Activated naive CD8-positive, alpha-beta T cell treated with anti-CD3 and anti-CD28 coated beads for 36 hours (primary cell): ENCODE measurements around the gene TSPAN2. TPM values are rescaled to one million over a fixed set of nuclear protein-coding genes. Genes with fewer than 3 reads are reported as not detected.
"Not testable (repeated sequence)": the region's sequence is repeated elsewhere in the genome, so short reads cannot be mapped to it uniquely, and the experiment has no call there.

Source experiments
- DNase-seq: peaks from one replicate; pipeline ENCODE4 v3.0.0; 2021
- H3K27ac Mint-ChIP-seq: one replicate; pipeline ENCODE4 v1.8.0; 2022; ENCODE audit warnings: mild to moderate bottlenecking, moderate library complexity, mixed read lengths
- H3K27me3 Mint-ChIP-seq: one replicate; pipeline ENCODE4 v1.8.0; 2022; ENCODE audit warnings: mild to moderate bottlenecking, mixed read lengths
- H3K36me3 Mint-ChIP-seq: one replicate; pipeline ENCODE4 v1.8.0; 2021; ENCODE audit warnings: mild to moderate bottlenecking, mixed read lengths
- H3K4me1 Mint-ChIP-seq: one replicate; pipeline ENCODE4 v1.8.0; 2021; ENCODE audit warnings: mixed read lengths
- H3K4me3 Mint-ChIP-seq: one replicate; pipeline ENCODE4 v1.8.0; 2022; ENCODE audit warnings: mild to moderate bottlenecking, moderate library complexity, mixed read lengths
- H3K9me3 Mint-ChIP-seq: one replicate; pipeline ENCODE4 v1.8.0; 2022; ENCODE audit warnings: mixed read lengths
- total RNA-seq, 2 experiments: library from RNA; stranded (reverse); gene quantifications; one replicate each; pipeline ENCODE4 v1.2.3, GENCODE V29; 2021

Gene TSPAN2
- total RNA-seq, 2 experiments from 2014 or later = 0.16 to 0.26 TPM

DNA sequence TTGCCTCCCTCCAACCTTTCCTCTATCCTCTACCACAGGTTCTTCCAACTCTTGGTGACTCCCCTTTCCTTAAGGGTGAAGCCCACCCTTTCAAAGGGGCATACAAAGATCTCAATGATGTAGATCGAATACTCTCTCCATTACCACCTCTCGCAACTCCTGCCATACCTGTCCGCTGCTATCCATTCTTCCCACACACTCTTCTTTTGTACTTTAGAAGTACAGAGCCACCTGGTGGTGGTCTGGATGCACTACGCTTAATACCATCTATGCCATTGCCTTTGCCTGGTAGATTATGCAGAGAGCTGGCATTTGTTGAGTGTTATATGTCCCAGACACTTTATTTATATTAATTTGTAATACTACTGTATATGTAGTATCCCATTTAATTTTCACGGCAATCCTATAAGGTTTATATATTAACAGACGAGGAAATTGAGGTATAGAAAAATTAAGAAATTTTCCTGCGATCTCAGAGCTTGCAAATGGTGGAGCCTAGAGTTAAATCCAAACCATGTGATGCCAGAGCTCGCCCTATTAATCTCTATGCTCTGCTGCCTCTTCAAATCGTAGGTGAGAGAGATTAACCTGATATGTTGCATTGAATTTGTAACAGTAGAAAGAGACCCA lies 36.7 kb downstream of the TSPAN2 start:
- no peaks in the 10 kb centered on the region for H3K27me3 Mint-ChIP-seq
- H3K36me3 Mint-ChIP-seq = no peaks in the 10 kb centered on the region
- H3K4me1 Mint-ChIP-seq = peaks cover 5% of the 10 kb centered on the region
- no peak overlapping the region for H3K27ac Mint-ChIP-seq
- H3K9me3 Mint-ChIP-seq = no peaks in the 10 kb centered on the region
- no peak overlapping the region for H3K4me3 Mint-ChIP-seq
- DNase-seq = peak; percentile 38

DNA sequence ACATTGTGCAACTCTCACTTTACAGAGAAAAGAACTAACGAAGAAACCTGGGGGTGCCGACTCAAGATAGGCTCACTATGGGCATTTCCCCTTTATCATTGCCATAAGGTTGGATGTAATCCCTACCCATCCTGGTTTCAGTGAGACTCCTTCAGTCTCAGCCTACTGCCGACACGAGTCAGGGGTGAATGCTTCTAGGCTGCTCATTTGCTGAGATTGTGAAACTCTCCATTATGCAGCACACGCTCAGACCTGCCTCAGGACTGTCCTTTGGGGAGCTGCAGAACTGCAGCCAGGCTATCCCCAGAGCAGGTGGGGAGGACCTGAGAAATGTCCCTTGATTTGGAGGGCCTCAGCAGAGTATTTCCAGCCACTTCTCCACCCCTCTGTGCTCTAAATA lies 37.5 kb downstream of the TSPAN2 start:
- Mint-ChIP-seq H3K27me3 (no peaks in the 10 kb centered on the region), H3K9me3 (no peaks in the 10 kb centered on the region), H3K27ac (no peak overlapping the region), H3K4me1 (peaks cover 5% of the 10 kb centered on the region), H3K4me3 (no peak overlapping the region), H3K36me3 (no peaks in the 10 kb centered on the region)
- no peak for DNase-seq

DNA sequence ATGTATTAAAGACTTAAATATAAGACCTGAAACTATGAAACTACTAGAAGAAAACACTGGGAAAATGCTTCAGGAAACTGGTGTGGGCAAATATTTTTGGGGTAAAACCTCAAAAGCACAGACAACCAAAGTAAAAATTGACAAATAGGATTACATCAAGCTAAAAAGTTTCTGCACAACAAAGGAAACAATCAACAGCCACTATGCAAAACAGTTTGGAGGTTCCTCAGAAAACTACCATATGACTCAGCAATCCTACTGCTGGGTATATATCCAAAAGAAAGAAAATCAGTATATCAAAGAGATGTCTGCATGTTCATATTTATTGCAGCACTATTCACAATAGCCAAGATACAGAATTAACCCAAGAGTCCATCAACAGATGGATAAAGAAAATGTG lies 42.6 kb downstream of the TSPAN2 start:
- H3K4me3 Mint-ChIP-seq = no peak overlapping the region
- peaks cover 2% of the 10 kb centered on the region for H3K36me3 Mint-ChIP-seq
- H3K4me1 Mint-ChIP-seq = peaks cover 5% of the 10 kb centered on the region
- DNase-seq = no peak
- H3K9me3 Mint-ChIP-seq = no peaks in the 10 kb centered on the region
- no peaks in the 10 kb centered on the region for H3K27me3 Mint-ChIP-seq
- no peak overlapping the region for H3K27ac Mint-ChIP-seq

DNA sequence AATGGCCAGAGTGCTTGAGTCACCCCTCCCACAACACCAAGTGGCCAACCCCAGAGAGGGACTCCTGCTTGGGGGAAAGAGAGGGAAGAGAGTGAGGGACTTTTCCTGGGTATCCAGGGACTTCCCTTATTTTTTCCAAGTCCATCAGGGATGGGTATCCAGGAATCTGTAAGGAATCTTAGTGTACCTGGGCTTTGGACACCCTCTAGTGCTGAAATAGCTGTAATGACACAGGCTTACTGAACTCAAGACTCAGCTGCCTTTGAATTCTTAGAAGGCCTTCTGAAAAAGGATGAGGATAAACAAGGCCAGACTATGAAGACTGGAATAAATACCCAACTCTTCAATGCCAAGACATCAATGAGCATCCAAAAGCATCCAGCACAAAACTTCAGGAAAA lies 47.6 kb downstream of the TSPAN2 start:
- Mint-ChIP-seq H3K9me3 (no peaks in the 10 kb centered on the region), H3K27me3 (no peaks in the 10 kb centered on the region), H3K36me3 (peaks cover 2% of the 10 kb centered on the region), H3K27ac (no peak overlapping the region), H3K4me1 (no peaks in the 10 kb centered on the region), H3K4me3 (no peak overlapping the region)
- no peak for DNase-seq

DNA sequence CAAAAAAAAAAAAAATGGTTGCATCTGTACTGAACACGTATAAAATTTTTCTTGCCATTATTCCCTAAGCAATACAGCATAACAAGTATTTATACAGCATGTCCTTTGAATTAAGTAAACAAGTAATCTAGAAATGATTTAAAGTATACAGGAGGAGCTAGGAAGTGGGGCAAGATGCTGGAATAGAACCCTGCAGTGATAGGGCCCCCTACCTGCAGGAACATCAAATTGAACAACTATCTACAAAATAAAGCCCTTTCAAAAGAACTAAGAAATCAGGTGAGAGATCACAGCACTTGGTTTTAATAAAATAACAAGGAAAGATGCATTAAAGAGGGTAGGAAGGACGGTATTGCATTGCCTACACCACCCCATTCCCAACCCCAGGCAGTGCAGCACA lies 48.8 kb downstream of the TSPAN2 start:
- H3K27ac Mint-ChIP-seq = no peak overlapping the region
- no peaks in the 10 kb centered on the region for H3K9me3 Mint-ChIP-seq
- H3K27me3 Mint-ChIP-seq = no peaks in the 10 kb centered on the region
- no peak for DNase-seq
- H3K36me3 Mint-ChIP-seq = no peaks in the 10 kb centered on the region
- H3K4me1 Mint-ChIP-seq = no peaks in the 10 kb centered on the region
- no peak overlapping the region for H3K4me3 Mint-ChIP-seq

DNA sequence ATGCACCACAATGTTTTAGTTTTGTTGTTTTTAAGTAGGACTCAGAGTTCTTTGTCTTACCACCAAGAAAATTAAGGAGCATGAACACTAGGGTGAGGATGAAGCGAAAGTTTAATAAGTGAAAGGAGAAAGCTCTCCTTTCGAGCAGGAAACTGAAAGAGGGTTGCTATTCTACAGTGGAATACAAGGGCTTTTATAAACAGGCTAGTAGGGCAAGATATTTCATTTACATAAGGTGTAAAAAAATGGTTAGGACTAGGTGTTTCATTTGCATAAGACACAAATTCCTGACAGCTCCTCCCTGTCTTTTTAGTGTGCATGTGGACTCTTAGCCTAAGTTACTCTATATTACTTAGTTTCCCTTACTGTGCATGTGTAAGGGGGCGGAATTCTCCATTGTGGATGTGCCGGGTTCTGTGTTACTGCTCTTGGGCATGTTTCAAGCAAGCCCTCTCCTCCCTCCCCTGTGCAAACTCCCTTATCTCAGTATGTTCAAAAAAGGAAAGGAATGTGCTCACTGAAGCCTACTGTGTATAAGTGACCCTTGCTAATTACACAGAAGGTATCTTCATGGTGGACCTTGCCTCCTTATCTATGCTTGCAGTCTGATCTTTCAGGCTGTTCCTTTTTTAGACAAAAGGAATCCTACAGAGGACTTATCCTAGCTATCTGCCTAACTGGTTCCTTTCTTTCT lies 52.3 kb downstream of the TSPAN2 start:
- no peaks in the 10 kb centered on the region for H3K36me3 Mint-ChIP-seq
- H3K9me3 Mint-ChIP-seq = no peaks in the 10 kb centered on the region
- no peaks in the 10 kb centered on the region for H3K4me1 Mint-ChIP-seq
- H3K27ac Mint-ChIP-seq = no peak overlapping the region
- no peaks in the 10 kb centered on the region for H3K27me3 Mint-ChIP-seq
- no peak for DNase-seq
- H3K4me3 Mint-ChIP-seq = no peak overlapping the region

DNA sequence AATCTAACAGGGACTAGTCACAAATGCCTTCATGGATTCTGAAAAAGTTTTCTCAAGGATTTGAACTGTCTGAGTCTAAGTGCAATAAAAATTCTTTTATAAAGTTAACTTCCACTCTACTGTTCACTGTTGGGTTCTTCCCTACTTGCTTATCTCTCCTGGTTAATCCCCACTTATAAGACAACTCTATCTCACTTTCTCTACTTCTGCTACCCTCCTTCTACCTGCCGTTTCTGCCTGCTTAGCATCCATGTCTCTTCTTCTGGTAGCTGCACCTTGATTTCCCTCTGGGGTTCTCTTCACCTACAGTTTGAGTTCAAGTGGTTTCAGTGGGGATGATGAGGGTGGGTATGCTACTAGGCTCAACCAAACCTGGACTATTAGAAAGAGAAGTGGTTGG lies 53.7 kb downstream of the TSPAN2 start:
- Mint-ChIP-seq H3K4me3 (no peak overlapping the region), H3K27ac (no peak overlapping the region), H3K9me3 (no peaks in the 10 kb centered on the region), H3K36me3 (no peaks in the 10 kb centered on the region), H3K4me1 (no peaks in the 10 kb centered on the region), H3K27me3 (no peaks in the 10 kb centered on the region)
- DNase-seq = no peak

DNA sequence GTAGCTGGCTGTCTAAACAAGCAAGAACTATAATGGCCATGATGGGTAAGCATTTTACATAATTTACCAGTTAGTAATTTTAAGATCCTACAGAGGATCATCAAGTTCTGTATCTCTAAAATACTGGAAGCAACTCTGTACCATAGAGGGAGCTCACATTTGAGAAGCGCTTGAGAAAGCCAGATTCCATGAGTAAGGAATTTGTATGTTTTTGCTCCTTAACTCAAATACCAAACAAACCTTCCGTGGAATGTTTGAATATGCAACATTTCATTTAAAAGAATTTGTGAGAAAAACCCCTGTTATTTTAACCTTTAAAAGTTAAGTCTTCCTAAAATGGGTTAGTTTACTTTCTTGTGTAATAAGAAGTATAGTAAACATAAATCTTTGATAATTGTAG lies 57.7 kb downstream of the TSPAN2 start:
- no peak for DNase-seq
- Mint-ChIP-seq H3K36me3 (no peaks in the 10 kb centered on the region), H3K27ac (no peak overlapping the region), H3K4me3 (no peak overlapping the region), H3K9me3 (no peaks in the 10 kb centered on the region), H3K27me3 (no peaks in the 10 kb centered on the region), H3K4me1 (no peaks in the 10 kb centered on the region)

DNA sequence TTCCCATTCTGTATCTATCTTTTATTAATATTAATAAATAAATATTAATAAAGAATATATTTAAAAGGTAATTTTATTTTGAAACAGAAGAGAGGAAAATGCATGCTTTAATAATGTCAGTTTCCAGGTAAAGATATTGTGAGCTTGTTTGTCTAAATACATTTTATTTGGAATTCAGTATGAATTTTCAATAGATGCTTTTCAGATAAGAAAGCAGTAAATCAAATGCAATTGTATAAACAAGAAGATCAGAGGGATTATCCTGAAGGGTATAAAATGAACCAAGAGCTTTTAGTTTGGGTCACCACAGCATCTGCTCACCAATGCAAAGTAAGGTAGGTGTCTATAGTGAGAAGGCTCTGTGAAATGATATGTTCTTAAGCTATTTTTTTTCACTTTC lies 59.8 kb downstream of the TSPAN2 start, which contains the start of gene TSHB:
Gene TSHB (plus strand): TSS at position 301 of the 400 bp plus-strand sequence. CDS start 3,537 bp downstream, outside the sequence.
- H3K27me3 Mint-ChIP-seq = no peaks in the 10 kb centered on the region
- H3K4me3 Mint-ChIP-seq = no peak within 1 kb of the TSS
- H3K36me3 Mint-ChIP-seq = no peaks in the 10 kb centered on the region
- no peaks in the 10 kb centered on the region for H3K9me3 Mint-ChIP-seq
- DNase-seq = no peak
- H3K4me1 Mint-ChIP-seq = no peaks in the 10 kb centered on the region
- H3K27ac Mint-ChIP-seq = no peak within 1 kb of the TSS

DNA sequence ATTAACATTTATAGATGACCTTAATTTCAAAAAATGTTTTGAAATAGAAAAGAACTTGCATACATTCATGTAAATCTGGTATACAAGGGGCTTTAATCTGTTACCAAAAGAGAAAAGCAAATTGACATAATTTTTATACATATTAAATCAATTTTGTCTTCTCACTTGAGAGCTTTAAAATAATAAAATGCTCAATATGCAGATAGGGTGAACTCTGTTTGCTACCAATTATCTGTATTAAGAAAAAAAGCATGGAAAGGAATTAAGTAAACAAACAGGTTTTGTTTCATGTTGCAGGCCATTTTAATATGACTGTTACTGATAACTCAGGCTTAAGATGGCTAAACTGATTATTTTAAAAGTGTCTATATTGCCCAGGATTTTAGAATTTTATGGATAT lies 65.7 kb downstream of the TSPAN2 start:
- peaks cover 4% of the 10 kb centered on the region for H3K27me3 Mint-ChIP-seq
- no peaks in the 10 kb centered on the region for H3K36me3 Mint-ChIP-seq
- peaks cover 2% of the 10 kb centered on the region for H3K9me3 Mint-ChIP-seq
- H3K4me3 Mint-ChIP-seq = no peak overlapping the region
- no peak for DNase-seq
- no peak overlapping the region for H3K27ac Mint-ChIP-seq
- no peaks in the 10 kb centered on the region for H3K4me1 Mint-ChIP-seq

DNA sequence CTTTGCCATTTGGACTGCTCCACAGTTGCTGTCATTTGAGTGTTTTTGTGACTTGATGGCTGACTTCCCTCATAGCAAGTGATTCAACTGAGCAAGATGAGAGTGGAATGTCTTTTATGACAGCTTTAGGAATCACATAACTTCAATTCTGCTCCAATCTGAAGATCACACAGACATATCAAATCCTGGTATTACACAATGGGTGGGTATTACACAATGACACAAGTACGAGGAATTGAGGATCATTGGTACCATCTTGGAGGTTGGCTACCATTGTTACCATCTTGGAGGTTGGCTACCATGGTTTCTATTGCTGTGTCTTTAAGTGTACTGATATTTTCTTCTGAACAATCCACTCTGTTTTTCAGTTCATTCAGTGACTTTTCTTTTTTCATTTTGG lies 68.2 kb downstream of the TSPAN2 start:
- Mint-ChIP-seq H3K9me3 (peaks cover 5% of the 10 kb centered on the region), H3K36me3 (no peaks in the 10 kb centered on the region), H3K27ac (no peak overlapping the region), H3K27me3 (peaks cover 4% of the 10 kb centered on the region), H3K4me1 (no peaks in the 10 kb centered on the region), H3K4me3 (no peak overlapping the region)
- no peak for DNase-seq

DNA sequence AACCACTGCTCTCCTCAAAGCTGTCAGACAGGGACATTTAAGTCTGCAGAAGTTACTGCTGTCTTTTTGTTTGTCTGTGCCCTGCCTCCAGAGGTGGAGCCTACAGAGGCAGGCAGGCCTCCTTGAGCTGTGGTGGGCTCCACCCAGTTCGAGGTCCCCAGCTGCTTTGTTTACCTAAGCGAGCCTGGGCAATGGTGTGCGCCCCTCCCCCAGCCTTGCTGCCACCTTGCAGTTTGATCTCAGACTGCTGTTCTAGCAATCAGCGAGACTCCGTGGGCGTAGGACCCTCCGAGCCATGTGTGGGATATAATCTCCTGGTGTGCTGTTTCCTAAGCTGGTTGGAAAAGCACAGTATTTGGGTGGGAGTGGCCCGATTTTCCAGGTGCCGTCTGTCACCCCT lies 69.8 kb downstream of the TSPAN2 start:
- H3K4me3 Mint-ChIP-seq = not testable (repeated sequence)

DNA sequence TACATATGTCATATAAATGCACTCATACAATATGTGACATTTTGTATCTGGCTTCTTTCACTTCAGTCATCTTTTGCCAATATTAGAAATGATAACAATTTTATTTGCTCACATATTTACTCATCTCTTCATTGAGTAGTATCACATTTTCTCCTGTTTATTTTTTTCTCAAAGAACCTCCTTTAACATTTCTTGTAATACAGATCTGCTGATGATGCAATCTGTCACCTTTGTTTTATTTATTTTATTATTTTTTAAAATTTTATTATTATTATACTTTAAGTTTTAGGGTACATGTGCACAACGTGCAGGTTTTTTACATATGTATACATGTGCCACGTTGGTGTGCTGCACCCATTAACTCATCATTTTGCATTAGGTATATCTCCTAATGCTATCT lies 75.5 kb downstream of the TSPAN2 start:
- Mint-ChIP-seq H3K27ac (no peak overlapping the region), H3K4me3 (no peak overlapping the region), H3K4me1 (no peaks in the 10 kb centered on the region), H3K27me3 (no peaks in the 10 kb centered on the region), H3K9me3 (peaks cover 5% of the 10 kb centered on the region), H3K36me3 (no peaks in the 10 kb centered on the region)
- DNase-seq = no peak

More for the DNA sequence above, 69.8 kb downstream of the TSPAN2 start:
- H3K36me3 Mint-ChIP-seq, DNase-seq, H3K9me3 Mint-ChIP-seq, H3K4me1 Mint-ChIP-seq, H3K27me3 Mint-ChIP-seq, H3K27ac Mint-ChIP-seq: not testable (repeated sequence)

DNA sequence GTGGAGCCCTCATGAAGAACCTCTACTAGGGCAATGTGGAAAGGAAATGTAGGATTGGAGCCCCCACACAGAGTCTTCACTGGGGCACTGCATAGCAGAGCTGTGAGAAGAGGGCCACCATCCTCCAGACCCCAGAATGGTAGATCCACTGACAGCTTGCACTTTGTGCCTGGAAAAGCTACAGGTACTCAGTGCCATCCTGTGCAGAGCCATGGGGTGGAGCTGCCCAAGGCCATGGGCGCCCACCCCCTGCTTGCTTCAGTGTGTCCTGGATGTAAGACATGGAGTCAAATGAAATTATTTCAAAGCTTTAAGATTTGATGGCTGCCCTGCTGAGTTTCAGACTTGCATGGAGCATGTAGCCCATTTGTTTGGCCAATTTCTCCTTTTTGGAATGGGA lies 76.9 kb downstream of the TSPAN2 start:
- Mint-ChIP-seq H3K9me3 (no peaks in the 10 kb centered on the region), H3K4me3 (no peak overlapping the region), H3K4me1 (no peaks in the 10 kb centered on the region), H3K27ac (no peak overlapping the region), H3K36me3 (no peaks in the 10 kb centered on the region), H3K27me3 (no peaks in the 10 kb centered on the region)
- no peak for DNase-seq

DNA sequence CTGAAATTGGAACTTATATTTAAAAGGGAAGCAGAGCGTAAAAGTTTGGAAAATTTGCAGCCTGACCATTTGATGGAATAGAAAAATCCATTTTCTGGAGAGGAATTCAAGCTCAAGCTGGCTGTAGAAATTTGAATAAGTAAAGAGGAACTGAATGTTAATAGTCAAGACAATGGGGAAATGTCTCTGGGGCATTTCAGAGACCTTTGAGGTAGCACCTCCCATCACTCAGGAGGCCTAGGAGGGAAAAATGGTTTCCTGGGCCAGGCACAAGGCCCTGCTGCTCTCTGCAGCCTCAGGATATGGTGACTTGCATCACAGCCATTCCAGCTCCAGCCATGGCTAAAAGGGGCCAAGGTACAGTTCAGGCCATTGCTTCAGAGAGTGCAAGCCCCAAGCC lies 77.3 kb downstream of the TSPAN2 start:
- Mint-ChIP-seq H3K4me1 (no peaks in the 10 kb centered on the region), H3K9me3 (no peaks in the 10 kb centered on the region), H3K4me3 (no peak overlapping the region), H3K27ac (no peak overlapping the region), H3K36me3 (no peaks in the 10 kb centered on the region), H3K27me3 (no peaks in the 10 kb centered on the region)
- no peak for DNase-seq

DNA sequence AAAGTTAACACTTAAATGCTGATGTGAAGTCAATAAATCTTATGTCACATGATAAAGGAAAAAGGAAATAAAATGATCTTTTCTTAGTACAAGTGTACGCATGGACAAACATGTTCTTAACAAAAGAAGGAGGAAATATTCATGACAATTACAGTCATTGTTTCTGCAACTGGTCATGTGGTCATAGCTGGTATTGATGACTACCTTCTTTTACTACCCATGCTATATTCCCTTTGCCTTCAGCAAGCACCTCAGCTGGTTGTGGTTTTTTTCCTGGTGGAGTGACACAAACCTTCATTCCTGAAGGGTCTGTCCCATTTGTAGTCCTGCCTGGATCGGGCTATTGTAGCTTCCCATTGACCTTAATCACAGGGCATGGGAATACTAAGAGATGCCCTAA lies 83.1 kb downstream of the TSPAN2 start:
- peaks cover 4% of the 10 kb centered on the region for H3K27me3 Mint-ChIP-seq
- H3K36me3 Mint-ChIP-seq = no peaks in the 10 kb centered on the region
- no peak overlapping the region for H3K4me3 Mint-ChIP-seq
- no peak for DNase-seq
- no peaks in the 10 kb centered on the region for H3K9me3 Mint-ChIP-seq
- no peaks in the 10 kb centered on the region for H3K4me1 Mint-ChIP-seq
- H3K27ac Mint-ChIP-seq = no peak overlapping the region
